CD8-positive, alpha-beta memory T cell (primary cell): ENCODE results near the gene SLC4A9. TPM values are rescaled to one million over a fixed set of nuclear protein-coding genes. Genes with fewer than 3 reads are reported as not detected.

Experiments used
- CTCF ChIA-PET: fragments of 350-600 bp; sonication (Branson Sonifier 250); formaldehyde crosslinking; loops from one replicate; lab custom pipeline; 2021; ENCODE audit warnings: antibody characterized with exemption; lab: Charles Lee
- POLR2A ChIA-PET: fragments of 350-600 bp; sonication (Branson Sonifier 250); formaldehyde crosslinking; loops from one replicate; lab custom pipeline; 2021; ENCODE audit warnings: antibody characterized with exemption; lab: Charles Lee
- DNase-seq, 5 donors: peaks; one replicate each; pipeline versions ENCODE4 v3.0.0 to v3.0.0-alpha.2; 2020 to 2022; ENCODE audit warnings: mixed read lengths in 1 of 5
- H3K27ac ChIP-seq: one replicate; pipeline ENCODE4 v1.7.0; 2013; ENCODE audit warnings: low read depth, mild to moderate bottlenecking, low read length, moderate library complexity
- H3K27me3 ChIP-seq: 2 replicates; pipeline ENCODE4 v1.7.0; 2013; ENCODE audit warnings: low read length, mild to moderate bottlenecking; ENCODE audit not compliant: insufficient read depth, poor library complexity, severe bottlenecking
- H3K36me3 ChIP-seq: 2 replicates; pipeline ENCODE4 v1.7.0; 2013; ENCODE audit warnings: mild to moderate bottlenecking, low read length, moderate library complexity; ENCODE audit not compliant: insufficient read depth
- H3K4me1 ChIP-seq: 2 replicates; pipeline ENCODE4 v1.7.0; 2013; ENCODE audit warnings: mild to moderate bottlenecking, low read length, moderate library complexity; ENCODE audit not compliant: insufficient read depth
- H3K4me3 ChIP-seq: 2 replicates; pipeline ENCODE4 v1.7.0; 2013; ENCODE audit warnings: mild to moderate bottlenecking, low read length
- H3K9me3 ChIP-seq: 2 replicates; pipeline ENCODE4 v1.7.0; 2013; ENCODE audit warnings: mild to moderate bottlenecking, low read length
- H3K27ac Mint-ChIP-seq, 8 donors: one replicate each; pipeline ENCODE4 v1.8.0; 2020 to 2021; ENCODE audit warnings: mixed read lengths in 8 of 8, mild to moderate bottlenecking in 6 of 8, inconsistent platforms in 3 of 8, moderate library complexity in 3 of 8
- H3K27me3 Mint-ChIP-seq, 2 donors: one replicate each; pipeline ENCODE4 v1.8.0; 2020 to 2021; ENCODE audit warnings: mixed read lengths in 2 of 2, mild to moderate bottlenecking in 1 of 2, moderate library complexity in 1 of 2
- H3K36me3 Mint-ChIP-seq, 3 donors: one replicate each; pipeline ENCODE4 v1.8.0; 2020 to 2021; ENCODE audit warnings: mixed read lengths in 3 of 3, inconsistent platforms in 1 of 3, mild to moderate bottlenecking in 1 of 3
- H3K4me1 Mint-ChIP-seq, 3 donors: one replicate each; pipeline ENCODE4 v1.8.0; 2020 to 2021; ENCODE audit warnings: mixed read lengths in 3 of 3, inconsistent platforms in 1 of 3, mild to moderate bottlenecking in 1 of 3
- H3K4me3 Mint-ChIP-seq, 7 donors: one replicate each; pipeline ENCODE4 v1.8.0; 2020 to 2021; ENCODE audit warnings: mixed read lengths in 7 of 7, mild to moderate bottlenecking in 6 of 7, moderate library complexity in 4 of 7, inconsistent platforms in 2 of 7
- H3K9me3 Mint-ChIP-seq, 5 donors: one replicate each; pipeline ENCODE4 v1.8.0; 2020 to 2022; ENCODE audit warnings: mixed read lengths in 5 of 5, mild to moderate bottlenecking in 3 of 5, moderate library complexity in 2 of 5, inconsistent platforms in 1 of 5
- polyA plus RNA-seq: library from polyadenylated mRNA; unstranded; fragments of 300-500 nt; fragmentation: Illumina TruSeq; gene quantifications from one replicate; pipeline ENCODE4 v1.2.3, GENCODE V29; 2021
- total RNA-seq, 2 experiments: library from RNA; stranded (reverse); gene quantifications; one replicate each; pipeline ENCODE4 v1.2.3, GENCODE V29; 2021

The SLC4A9 gene
- total and polyA plus RNA-seq, 3 experiments from 2014 or later: not detected

GRCh38 chr5:140424135-140424534 is 64.1 kb downstream of the SLC4A9 start:
- peaks cover 14% of the 10 kb centered on the region for H3K4me1 ChIP-seq
- no peaks in the 10 kb centered on the region for H3K9me3 Mint-ChIP-seq
- POLR2A ChIA-PET: no interaction called here
- CTCF ChIA-PET: no interaction called here
- peaks cover 0 to 25% (median 4%) of the 10 kb centered on the region in 3 donors for H3K36me3 Mint-ChIP-seq
- no peaks in the 10 kb centered on the region for H3K9me3 ChIP-seq
- H3K4me3 ChIP-seq: no peak overlapping the region
- no peaks in the 10 kb centered on the region for H3K27me3 ChIP-seq
- H3K4me3 Mint-ChIP-seq: peak overlapping the region in 2 of 7 donors; percentile 20 to 33
- DNase-seq: no peak
- no peak overlapping the region for H3K27ac ChIP-seq
- H3K36me3 ChIP-seq: no peaks in the 10 kb centered on the region
- no peaks in the 10 kb centered on the region for H3K27me3 Mint-ChIP-seq
- peak overlapping the region in 1 of 8 donors; percentile 17 for H3K27ac Mint-ChIP-seq
- peaks cover 49 to 80% (median 61%) of the 10 kb centered on the region in 3 donors for H3K4me1 Mint-ChIP-seq

Other genes with a start within 250 kb of the SLC4A9 start
- gene PURA, start 246.1 kb upstream of the SLC4A9 start, total RNA-seq: 10 to 100 TPM; 14.8 to 16.4 TPM
- 4.8 TPM for gene PURA, start 246.1 kb upstream of the SLC4A9 start, polyA plus RNA-seq
- gene IGIP, start 234.3 kb upstream of the SLC4A9 start, total RNA-seq: 1 to 10 TPM; 3.7 to 4.1 TPM
- 0.29 TPM for gene IGIP, start 234.3 kb upstream of the SLC4A9 start, polyA plus RNA-seq
- 10 to 100 TPM; 13.9 to 17.3 TPM for gene CYSTM1, start 185.0 kb upstream of the SLC4A9 start, total RNA-seq
- gene CYSTM1, start 185.0 kb upstream of the SLC4A9 start, polyA plus RNA-seq: 11.1 TPM
- 10 to 100 TPM; 71.2 to 73.2 TPM for gene PFDN1, start 57.1 kb upstream of the SLC4A9 start, total RNA-seq
- gene PFDN1, start 57.1 kb upstream of the SLC4A9 start, polyA plus RNA-seq: 115 TPM
- gene HBEGF, start 13.6 kb upstream of the SLC4A9 start, total RNA-seq: 1 to 10 TPM; 2.1 TPM
- gene HBEGF, start 13.6 kb upstream of the SLC4A9 start, polyA plus RNA-seq: not detected
- 100 to 1,000 TPM; 100 to 107 TPM for gene ANKHD1, start 41.6 kb downstream of the SLC4A9 start, total RNA-seq
- 88.6 TPM for gene ANKHD1, start 41.6 kb downstream of the SLC4A9 start, polyA plus RNA-seq
- gene EIF4EBP3, start 187.5 kb downstream of the SLC4A9 start, total RNA-seq: 10 to 100 TPM; 11.1 to 11.9 TPM
- gene EIF4EBP3, start 187.5 kb downstream of the SLC4A9 start, polyA plus RNA-seq: 22.2 TPM
- 10 to 100 TPM; 59.6 to 60.7 TPM for gene SRA1, start 197.3 kb downstream of the SLC4A9 start, total RNA-seq
- 36.1 TPM for gene SRA1, start 197.3 kb downstream of the SLC4A9 start, polyA plus RNA-seq
- 10 to 100 TPM; 14.1 to 17.0 TPM for gene APBB3, start 204.4 kb downstream of the SLC4A9 start, total RNA-seq
- 3.5 TPM for gene APBB3, start 204.4 kb downstream of the SLC4A9 start, polyA plus RNA-seq
- 100 to 1,000 TPM; 120 to 126 TPM for gene SLC35A4, start 204.6 kb downstream of the SLC4A9 start, total RNA-seq
- gene SLC35A4, start 204.6 kb downstream of the SLC4A9 start, polyA plus RNA-seq: 105 TPM